WTC11 (cell line): Measurements from ENCODE around the gene OPCML.

Source experiments
- ETV6 ChIP-seq: sonication (generic); formaldehyde crosslinking; IDR thresholded peaks from 2 replicates; pipeline ENCODE4 v1.8.1; 2022; ENCODE audit warnings: mild to moderate bottlenecking, missing genetic modification reagents
- TP53 ChIP-seq: sonication (generic); formaldehyde crosslinking; IDR thresholded peaks from 2 replicates; pipeline ENCODE4 v1.8.1; 2023; ENCODE audit warnings: mild to moderate bottlenecking, missing genetic modification reagents
- TF ChIP-seq, protein P1 (sequence below): fragments of 200-600 bp; IDR thresholded peaks from 2 replicates; pipeline ENCODE4 v1.8.0; 2022; ENCODE audit warnings: antibody characterized with exemption
- TF ChIP-seq, protein P2 (sequence below): sonication (generic); formaldehyde crosslinking; conservative IDR thresholded peaks from 2 replicates; pipeline ENCODE4 v1.8.1; 2022; ENCODE audit warnings: mild to moderate bottlenecking, missing genetic modification reagents

DNA sequence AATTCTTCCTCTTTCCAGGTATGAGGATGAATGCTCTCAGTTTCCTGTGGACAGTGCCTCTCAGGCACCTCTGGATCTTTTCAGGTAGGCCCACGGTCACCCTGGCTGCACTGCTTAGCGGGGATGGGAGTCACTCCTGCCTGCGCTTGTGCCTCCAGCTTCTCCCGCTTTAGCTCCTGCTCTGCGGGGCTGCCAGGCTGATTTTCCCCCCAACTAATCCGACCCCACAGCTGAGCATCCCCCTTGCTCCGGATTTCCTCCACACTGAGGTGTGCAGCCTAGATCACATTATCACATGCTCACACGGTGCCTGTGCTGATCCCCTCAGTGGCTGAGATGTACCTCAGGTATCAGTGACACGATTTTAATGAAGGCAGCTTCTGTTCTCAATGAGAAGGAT is 879.1 kb downstream of the OPCML start:
- TF ChIP-seq TP53 (CRISPR knock-in tag) (no peak), ETV6 (CRISPR knock-in tag) (no peak)
- TF ChIP-seq, protein P1, sequence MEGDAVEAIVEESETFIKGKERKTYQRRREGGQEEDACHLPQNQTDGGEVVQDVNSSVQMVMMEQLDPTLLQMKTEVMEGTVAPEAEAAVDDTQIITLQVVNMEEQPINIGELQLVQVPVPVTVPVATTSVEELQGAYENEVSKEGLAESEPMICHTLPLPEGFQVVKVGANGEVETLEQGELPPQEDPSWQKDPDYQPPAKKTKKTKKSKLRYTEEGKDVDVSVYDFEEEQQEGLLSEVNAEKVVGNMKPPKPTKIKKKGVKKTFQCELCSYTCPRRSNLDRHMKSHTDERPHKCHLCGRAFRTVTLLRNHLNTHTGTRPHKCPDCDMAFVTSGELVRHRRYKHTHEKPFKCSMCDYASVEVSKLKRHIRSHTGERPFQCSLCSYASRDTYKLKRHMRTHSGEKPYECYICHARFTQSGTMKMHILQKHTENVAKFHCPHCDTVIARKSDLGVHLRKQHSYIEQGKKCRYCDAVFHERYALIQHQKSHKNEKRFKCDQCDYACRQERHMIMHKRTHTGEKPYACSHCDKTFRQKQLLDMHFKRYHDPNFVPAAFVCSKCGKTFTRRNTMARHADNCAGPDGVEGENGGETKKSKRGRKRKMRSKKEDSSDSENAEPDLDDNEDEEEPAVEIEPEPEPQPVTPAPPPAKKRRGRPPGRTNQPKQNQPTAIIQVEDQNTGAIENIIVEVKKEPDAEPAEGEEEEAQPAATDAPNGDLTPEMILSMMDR, result no peak
- TF ChIP-seq, protein P2, sequence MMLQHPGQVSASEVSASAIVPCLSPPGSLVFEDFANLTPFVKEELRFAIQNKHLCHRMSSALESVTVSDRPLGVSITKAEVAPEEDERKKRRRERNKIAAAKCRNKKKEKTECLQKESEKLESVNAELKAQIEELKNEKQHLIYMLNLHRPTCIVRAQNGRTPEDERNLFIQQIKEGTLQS, result no peak
